HG02623 (cell line): ENCODE data around the gene ANAPC5.
"Not testable (repeated sequence)": the region's sequence is repeated elsewhere in the genome, so short reads cannot be mapped to it uniquely, and the experiment has no call there.

Source experiments
- ATAC-seq: cut with Tn5 transposase; IDR thresholded peaks from one replicate; pipeline ENCODE4 v1.9.1; 2021; ENCODE audit warnings: moderate library complexity; ENCODE audit not compliant: unreplicated experiment

ANAPC5 gene

GRCh38 chr12:121351820-121352681 lies at the start of gene ANAPC5:
ANAPC5 (minus strand) TSS chr12:121352411; CDS start chr12:121352340, 71 bp downstream.
- peak; percentile 97 for ATAC-seq

GRCh38 chr12:121400332-121401139 lies 48.3 kb upstream of the ANAPC5 start:
- ATAC-seq = peak; percentile 10

- peak; percentile 93 for ATAC-seq
These were observed 47.5 kb upstream of the ANAPC5 start, which contains the start of gene RNF34 for GRCh38 chr12:121399391-121400331. RNF34 (plus strand) TSS chr12:121400118; CDS start chr12:121400213, 95 bp downstream.

GRCh38 chr12:121398355-121398754 lies 46.1 kb upstream of the ANAPC5 start:
- ATAC-seq = no peak

GRCh38 chr12:121397521-121397920 lies 45.3 kb upstream of the ANAPC5 start:
- ATAC-seq = no peak

- ATAC-seq = no peak
These were observed 40.1 kb upstream of the ANAPC5 start for GRCh38 chr12:121392325-121392716.

- no peak for ATAC-seq
These were observed 39.6 kb upstream of the ANAPC5 start for GRCh38 chr12:121391619-121392324.

- ATAC-seq = no peak
These were observed 38.6 kb upstream of the ANAPC5 start for GRCh38 chr12:121390856-121391255.

- no peak for ATAC-seq
These were observed 36.3 kb upstream of the ANAPC5 start for GRCh38 chr12:121388421-121388981.

- not testable (repeated sequence) for ATAC-seq
These were observed 32.7 kb upstream of the ANAPC5 start for GRCh38 chr12:121384891-121385290.

GRCh38 chr12:121383601-121384021 lies 31.4 kb upstream of the ANAPC5 start:
- ATAC-seq = no peak

- no peak for ATAC-seq
These were observed 27.7 kb upstream of the ANAPC5 start for GRCh38 chr12:121379945-121380344.

- ATAC-seq = no peak
These were observed 26.5 kb upstream of the ANAPC5 start for GRCh38 chr12:121378736-121379135.

GRCh38 chr12:121376754-121377697 lies 24.8 kb upstream of the ANAPC5 start:
- ATAC-seq = no peak

GRCh38 chr12:121374945-121375584 lies 22.9 kb upstream of the ANAPC5 start:
- not testable (repeated sequence) for ATAC-seq

- ATAC-seq = not testable (repeated sequence)
These were observed 22.1 kb upstream of the ANAPC5 start for GRCh38 chr12:121374336-121374735.

GRCh38 chr12:121373755-121374154 lies 21.5 kb upstream of the ANAPC5 start:
- ATAC-seq = no peak

GRCh38 chr12:121371404-121371803 lies 19.2 kb upstream of the ANAPC5 start:
- ATAC-seq = no peak
